Heart left ventricle (tissue), 16 donors: ENCODE measurements around the gene SNAP47. TPM values are rescaled to one million over a fixed set of nuclear protein-coding genes. Genes with fewer than 3 reads are reported as not detected.

Experiments
- ATAC-seq, 4 donors: fragments of 200-7000 bp; cut with Tn5 transposase; one replicate each; pipeline ENCODE4 v1.9.1; 2020 to 2022; ENCODE audit warnings: moderate library complexity in 4 of 4, mild to moderate bottlenecking in 3 of 4, moderate number of reproducible peaks in 1 of 4
- DNase-seq, 5 donors: peaks; one replicate each; pipeline ENCODE4 v3.0.0-alpha.2; 2020
- H3K27ac ChIP-seq, 12 donors: fragments of 200-600 bp; sonication (generic) in 4 of 12; one replicate each; pipeline versions ENCODE4 v1.5.0 to v1.8.0; 2016 to 2022; ENCODE audit warnings: mild to moderate bottlenecking in 2 of 12
- H3K27me3 ChIP-seq, 9 donors: fragments of 200-600 bp; sonication (generic) in 2 of 9; one replicate each; pipeline versions ENCODE4 v1.5.1 to v1.8.0; 2016 to 2022; ENCODE audit warnings: mild to moderate bottlenecking in 3 of 9
- H3K36me3 ChIP-seq, 9 donors: fragments of 200-600 bp; sonication (generic) in 2 of 9; one replicate each; pipeline versions ENCODE4 v1.5.0 to v1.8.0; 2018 to 2022; ENCODE audit warnings: mild to moderate bottlenecking in 2 of 9
- H3K4me1 ChIP-seq, 12 donors: fragments of 200-600 bp; sonication (generic) in 4 of 12; one replicate each; pipeline versions ENCODE4 v1.5.0 to v1.8.0; 2016 to 2022; ENCODE audit warnings: mild to moderate bottlenecking in 3 of 12
- H3K4me3 ChIP-seq, 12 donors: fragments of 200-600 bp; sonication (generic) in 4 of 12; one replicate each; pipeline versions ENCODE4 v1.5.0 to v1.8.0; 2017 to 2022; ENCODE audit warnings: mild to moderate bottlenecking in 9 of 12, moderate library complexity in 4 of 12
- H3K9me3 ChIP-seq, 12 donors: fragments of 200-600 bp; sonication (generic) in 4 of 12; one replicate each; pipeline versions ENCODE4 v1.5.0 to v1.8.0; 2016 to 2022; ENCODE audit warnings: mild to moderate bottlenecking in 1 of 12
- POLR2A ChIP-seq, 2 donors: fragments of 450-650 bp; IDR thresholded peaks; one replicate each; pipeline ENCODE4 v1.6.1; 2017; ENCODE audit warnings: antibody characterized with exemption in 2 of 2, mild to moderate bottlenecking in 2 of 2, moderate library complexity in 2 of 2
- WGBS, 4 donors: extraction: QIAGEN DNeasy Blood & Tissue Kit in 2 of 4; methylation state at CpG; one replicate each; pipeline versions ENCODE4 v1.1.5 to v1.1.7; 2013 to 2018; 5-methylcytosine and 5-hydroxymethylcytosine counted together
- intact Hi-C, 10 donors: fragments of 100-400 bp; cut with DNase I; formaldehyde crosslinking; loops; one replicate each; pipeline versions ENCODE4 v1.11.1 to v1.14.2; 2022
- polyA plus RNA-seq, 2 donors: library from polyadenylated mRNA; stranded (reverse); fragments of 200-250 nt; gene quantifications; one replicate each; pipeline ENCODE4 v1.2.3, GENCODE V29; 2013
- total RNA-seq, 9 donors: library from RNA; depleted of rRNA in 2 of 9; stranded (reverse); fragments of >200 nt in 2 of 9; fragmentation: NEBNext Ultra II Directional in 3 of 9; extraction: Animal tissue kit (Norgen Biotek cat#: 25700) in 3 of 9; gene quantifications; one replicate each; pipeline versions ENCODE4 v1.1.0 to v1.2.4, GENCODE V29; 2016 to 2023
- TF ChIP-seq, protein P1 (sequence below), 12 donors: fragments of 200-600 bp; sonication (generic) in 4 of 12; IDR thresholded peaks; one replicate each; pipeline versions ENCODE4 v1.5.0 to v1.8.0; 2018 to 2022; ENCODE audit warnings: antibody characterized with exemption in 12 of 12, mild to moderate bottlenecking in 5 of 12
- donor health status: ischemic (EF 13 %, LVEDD 7.1; RV severe dilation, severe dysfunction).
- donor health status: healthy with polysubstance abuse.
- donor health status: DM: no; HTN: yes; CAD: no.
- donor health status: DM: no; HTN: no; CAD: no.
- donor health status: ischemic (EF 25% LVEDD 6.9; RV normal size, moderate dysfunction).
- donor health status: ischemic (EF 25% LVEDD 5.7; RV mildly dilated, moderate dysfunction).
- donor health status: healthy.
- donor health status: DM: yes; HTN: yes; CAD: no.
- donor health status: ischemic (EF 35%, LVEDD 5.7; RV mildly dilated, moderate dysfunction).
- donor health status: nonischemic (EF 11% LVEDD 7.7; RV severe dilation, severe dysfunction).
- donor health status: DM: yes; HTN: yes; CAD: no.
- donor health status: PGD.
- donor health status: ischemic (EF 29% LVEDD 5.4; RV normal size, mild dysfunction).
- donor health status: nonischemic (EF 23%, LVEDD 6.1; RV moderate dilation, normal function).

SNAP47 gene
- total and polyA plus RNA-seq, 11 donors = 22.1 to 106 (median 36.7) TPM

DNA sequence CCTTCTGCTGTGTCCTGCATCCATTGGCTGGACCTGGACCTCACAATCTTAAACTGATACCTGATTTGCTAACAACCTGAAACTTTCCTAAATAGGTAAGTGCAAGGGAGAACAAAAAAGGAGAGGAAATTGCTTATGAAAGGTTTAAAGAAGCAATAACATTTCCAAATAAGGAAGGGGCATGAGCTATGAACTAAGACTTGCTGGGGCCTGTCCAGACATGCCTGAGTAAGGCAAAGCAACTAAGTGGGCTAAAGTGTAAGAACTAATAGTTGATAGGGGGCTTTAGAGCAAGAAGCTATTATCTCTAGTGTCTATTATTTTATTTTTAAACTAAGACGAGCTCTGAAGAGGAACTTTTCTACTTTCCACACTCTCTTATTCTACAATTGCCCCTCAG is 11.8 kb upstream of the SNAP47 start:
- H3K4me3 ChIP-seq = no peak overlapping the region
- DNase-seq (no peak), ATAC-seq (no peak)
- no peaks in the 10 kb centered on the region for H3K27me3 ChIP-seq
- intact Hi-C loops = loop anchor here in 4 of 10 donors (10.0 kb wide), 2 partner anchors 159 to 179 kb away; partner anchors contain the start of gene ZNF678 (in 3 of the 4)
- 83 to 93% (median 88%) methylated on average over 1 of the region's 1 CpG for WGBS, 4 donors
- TF ChIP-seq, protein P1, sequence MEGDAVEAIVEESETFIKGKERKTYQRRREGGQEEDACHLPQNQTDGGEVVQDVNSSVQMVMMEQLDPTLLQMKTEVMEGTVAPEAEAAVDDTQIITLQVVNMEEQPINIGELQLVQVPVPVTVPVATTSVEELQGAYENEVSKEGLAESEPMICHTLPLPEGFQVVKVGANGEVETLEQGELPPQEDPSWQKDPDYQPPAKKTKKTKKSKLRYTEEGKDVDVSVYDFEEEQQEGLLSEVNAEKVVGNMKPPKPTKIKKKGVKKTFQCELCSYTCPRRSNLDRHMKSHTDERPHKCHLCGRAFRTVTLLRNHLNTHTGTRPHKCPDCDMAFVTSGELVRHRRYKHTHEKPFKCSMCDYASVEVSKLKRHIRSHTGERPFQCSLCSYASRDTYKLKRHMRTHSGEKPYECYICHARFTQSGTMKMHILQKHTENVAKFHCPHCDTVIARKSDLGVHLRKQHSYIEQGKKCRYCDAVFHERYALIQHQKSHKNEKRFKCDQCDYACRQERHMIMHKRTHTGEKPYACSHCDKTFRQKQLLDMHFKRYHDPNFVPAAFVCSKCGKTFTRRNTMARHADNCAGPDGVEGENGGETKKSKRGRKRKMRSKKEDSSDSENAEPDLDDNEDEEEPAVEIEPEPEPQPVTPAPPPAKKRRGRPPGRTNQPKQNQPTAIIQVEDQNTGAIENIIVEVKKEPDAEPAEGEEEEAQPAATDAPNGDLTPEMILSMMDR (IDR thresholded peaks at IDR 0.05) = no peak
- TF ChIP-seq POLR2A (IDR thresholded peaks at IDR 0.05) = no peak
- H3K9me3 ChIP-seq = peaks cover 0 to 43% (median 25%) of the 10 kb centered on the region in 12 donors
- no peaks in the 10 kb centered on the region for H3K36me3 ChIP-seq
- H3K4me1 ChIP-seq = peaks cover 0 to 12% (median 5%) of the 10 kb centered on the region in 12 donors
- H3K27ac ChIP-seq = no peak overlapping the region

DNA sequence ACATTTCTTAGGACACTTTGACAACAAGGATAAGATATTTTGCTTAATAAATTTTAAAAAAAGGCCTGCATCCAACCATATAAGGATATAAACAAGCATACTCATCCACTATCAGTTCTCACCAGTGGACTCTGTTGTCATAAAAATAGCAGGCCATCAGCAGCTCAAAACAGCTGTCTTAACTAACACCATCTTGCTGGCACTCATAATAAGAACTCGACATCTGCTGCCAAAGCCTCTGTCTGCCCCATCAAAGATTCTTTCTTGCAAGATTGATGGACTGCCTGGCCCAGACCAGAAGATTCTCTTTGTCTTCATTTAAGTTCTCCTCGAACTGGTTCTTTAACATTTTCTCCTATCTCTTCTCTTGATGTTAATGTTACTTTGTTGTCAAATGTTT is 10.2 kb upstream of the SNAP47 start:
- ATAC-seq (no peak), DNase-seq (no peak)
- no peak overlapping the region for H3K27ac ChIP-seq
- H3K27me3 ChIP-seq = no peaks in the 10 kb centered on the region
- 46 to 54% (median 48%) methylated on average over 2 of the region's 2 CpGs for WGBS, 4 donors
- H3K36me3 ChIP-seq = no peaks in the 10 kb centered on the region
- peaks cover 0 to 29% (median 13%) of the 10 kb centered on the region in 12 donors for H3K9me3 ChIP-seq
- no peak for TF ChIP-seq POLR2A (IDR thresholded peaks at IDR 0.05)
- H3K4me1 ChIP-seq = peaks cover 0 to 26% (median 16%) of the 10 kb centered on the region in 12 donors
- no peak overlapping the region for H3K4me3 ChIP-seq
- intact Hi-C loops = loop anchor here in 6 of 10 donors (5.0 to 10.0 kb wide), 4 partner anchors 160 to 183 kb away; partner anchors contain the start of gene ZNF678 (in 4 of the 6)

DNA sequence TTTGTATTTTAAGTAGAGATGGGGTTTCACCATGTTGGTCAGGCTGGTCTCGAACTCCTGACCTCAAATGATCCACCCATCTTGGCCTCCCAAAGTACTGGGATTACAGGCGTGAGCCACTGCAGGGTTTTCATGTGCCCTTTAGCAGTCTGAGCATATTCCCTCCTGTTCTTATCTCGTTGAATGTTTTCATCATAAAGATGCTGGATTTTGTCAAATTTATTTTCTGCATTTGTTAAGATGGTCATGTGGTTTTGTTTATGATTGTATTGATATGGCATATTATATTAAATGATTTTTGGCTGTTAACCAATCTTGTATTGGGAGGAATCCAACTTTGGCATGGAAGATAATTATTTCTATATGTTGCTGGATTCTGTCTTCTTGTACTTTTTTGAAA is 8.9 kb upstream of the SNAP47 start:
- Histone ChIP-seq H3K27ac (no peak overlapping the region), H3K36me3 (peaks cover 0 to 5% (median 0%) of the 10 kb centered on the region in 9 donors), H3K4me3 (no peak overlapping the region), H3K9me3 (peaks cover 0 to 16% (median 4%) of the 10 kb centered on the region in 12 donors), H3K4me1 (peaks cover 0 to 37% (median 24%) of the 10 kb centered on the region in 12 donors), H3K27me3 (no peaks in the 10 kb centered on the region)
- TF ChIP-seq, protein P1 (IDR thresholded peaks at IDR 0.05) = no peak
- TF ChIP-seq POLR2A (IDR thresholded peaks at IDR 0.05) = no peak
- ATAC-seq (no peak), DNase-seq (no peak)
- 84 to 96% (median 87%) methylated on average over 3 of the region's 3 CpGs for WGBS, 4 donors
- intact Hi-C loops = loop anchor here in 6 of 10 donors (5.0 to 10.0 kb wide), 4 partner anchors 162 to 184 kb away; partner anchors contain the start of gene ZNF678 (in 4 of the 6)

DNA sequence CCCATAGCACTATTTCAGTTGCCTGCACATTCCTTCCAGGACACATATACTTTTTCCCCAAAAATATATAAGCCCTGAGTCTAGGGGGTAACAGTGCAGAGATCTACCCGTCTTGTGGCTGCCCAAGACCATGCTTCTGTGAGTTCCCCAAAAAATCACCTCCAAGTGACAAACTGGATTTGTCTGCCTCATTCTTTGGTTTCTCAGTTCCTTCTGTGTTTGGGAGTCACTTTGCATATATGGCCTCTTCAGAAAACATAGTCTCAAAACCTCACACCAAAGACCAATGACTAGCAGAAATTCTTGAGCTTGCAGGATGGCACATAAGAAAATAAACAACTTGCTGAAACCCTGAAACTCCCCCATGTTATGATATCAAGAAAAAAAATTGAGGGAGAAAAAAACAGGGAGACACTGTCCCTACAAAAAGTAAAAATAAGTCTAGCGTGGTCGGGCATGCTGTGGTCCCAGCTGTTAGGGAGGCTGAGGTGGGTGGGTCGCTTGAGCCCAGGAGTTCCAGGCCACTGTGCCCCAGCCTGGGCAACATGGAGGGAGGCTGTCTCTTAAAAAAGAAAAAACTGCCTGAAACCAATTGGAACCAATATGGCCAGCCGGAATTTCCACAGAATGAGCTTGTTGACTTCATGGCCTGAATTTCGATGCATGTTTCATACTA is 8.2 kb upstream of the SNAP47 start:
- Histone ChIP-seq H3K9me3 (peaks cover 0 to 9% (median under 1%) of the 10 kb centered on the region in 12 donors), H3K27me3 (no peaks in the 10 kb centered on the region), H3K36me3 (peaks cover 0 to 13% (median 5%) of the 10 kb centered on the region in 9 donors), H3K27ac (no peak overlapping the region), H3K4me3 (no peak overlapping the region), H3K4me1 (peaks cover 0 to 37% (median 24%) of the 10 kb centered on the region in 12 donors)
- WGBS, 4 donors = 87 to 92% (median 91%) methylated on average over 6 of the region's 6 CpGs
- intact Hi-C loops = loop anchor here in 6 of 10 donors (5.0 to 10.0 kb wide), 4 partner anchors 162 to 185 kb away; partner anchors contain the start of gene ZNF678 (in 4 of the 6)
- no peak for DNase-seq
- no peak for TF ChIP-seq POLR2A (IDR thresholded peaks at IDR 0.05)
- TF ChIP-seq, protein P1 (IDR thresholded peaks at IDR 0.05) = no peak
- ATAC-seq = no peak
